Astrocyte of the spinal cord (primary cell): ENCODE measurements around the gene LPAR1.

Experiments used
- DNase-seq: peaks from one replicate; pipeline ENCODE4 v3.0.0; 2011; ENCODE audit warnings: low read depth, low spot score
- H3K4me3 ChIP-seq: 2 replicates; pipeline ENCODE4 v1.5.1; 2011; ENCODE audit warnings: low read depth, mild to moderate bottlenecking, low read length, moderate library complexity
- CTCF ChIP-seq: IDR thresholded peaks from 2 replicates; pipeline ENCODE4 v1.5.1; 2012; ENCODE audit warnings: low read depth, mild to moderate bottlenecking, low read length, inconsistent platforms
- in situ Hi-C: cut with HindIII; loops from 2 replicates; pipeline ENCODE4 v1.10.0; 2017; ENCODE audit warnings: low sequenced_read_pairs

Gene LPAR1

DNA sequence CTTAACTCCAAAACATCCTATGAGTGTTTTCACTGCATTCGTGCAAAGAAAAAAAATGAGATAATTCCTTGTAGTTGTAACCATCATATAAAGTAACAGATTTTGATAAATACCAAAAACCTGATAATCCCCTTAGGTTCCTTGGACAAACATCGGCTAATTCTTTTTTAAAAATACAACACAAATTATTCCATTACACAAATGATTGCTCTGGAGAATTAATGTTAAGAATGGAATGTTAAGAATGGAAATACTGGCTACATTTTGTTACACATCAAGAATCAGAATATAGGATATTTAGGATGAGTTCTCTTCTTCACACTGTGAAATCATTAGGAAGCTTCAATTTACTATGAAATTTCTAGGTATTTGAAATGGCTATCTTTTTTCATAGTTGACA is 139.4 kb downstream of the LPAR1 start:
- DNase-seq, result no peak
- no peak for TF ChIP-seq CTCF
- H3K4me3 ChIP-seq, result no peak overlapping the region
- in situ Hi-C loops, result no loop called here

GRCh38 chr9:110898358-110898757 is 139.9 kb downstream of the LPAR1 start:
- in situ Hi-C loops, result no loop called here
- no peak for TF ChIP-seq CTCF
- no peak for DNase-seq
- no peak overlapping the region for H3K4me3 ChIP-seq

DNA sequence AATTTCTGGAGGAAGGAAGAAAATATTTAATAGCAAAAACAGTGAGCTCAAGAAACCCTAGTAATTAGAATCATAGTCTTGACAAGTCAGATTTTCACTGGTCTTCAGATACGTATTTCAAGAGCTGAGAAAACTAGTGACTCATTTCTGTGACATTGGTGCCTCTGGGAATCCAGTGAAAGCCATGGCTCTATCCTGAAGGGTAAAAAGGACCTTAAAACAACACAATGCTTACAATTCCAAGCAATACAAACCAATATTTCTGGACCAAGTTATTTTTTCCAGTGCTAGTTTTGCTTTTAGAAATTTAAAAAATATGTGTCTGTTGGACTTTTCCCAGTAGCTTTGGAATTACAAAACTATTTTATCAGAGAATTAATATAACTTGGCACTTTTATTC is 140.3 kb downstream of the LPAR1 start:
- TF ChIP-seq CTCF, result no peak
- peak; percentile 30 for DNase-seq
- in situ Hi-C loops, result no loop called here
- H3K4me3 ChIP-seq, result no peak overlapping the region

DNA sequence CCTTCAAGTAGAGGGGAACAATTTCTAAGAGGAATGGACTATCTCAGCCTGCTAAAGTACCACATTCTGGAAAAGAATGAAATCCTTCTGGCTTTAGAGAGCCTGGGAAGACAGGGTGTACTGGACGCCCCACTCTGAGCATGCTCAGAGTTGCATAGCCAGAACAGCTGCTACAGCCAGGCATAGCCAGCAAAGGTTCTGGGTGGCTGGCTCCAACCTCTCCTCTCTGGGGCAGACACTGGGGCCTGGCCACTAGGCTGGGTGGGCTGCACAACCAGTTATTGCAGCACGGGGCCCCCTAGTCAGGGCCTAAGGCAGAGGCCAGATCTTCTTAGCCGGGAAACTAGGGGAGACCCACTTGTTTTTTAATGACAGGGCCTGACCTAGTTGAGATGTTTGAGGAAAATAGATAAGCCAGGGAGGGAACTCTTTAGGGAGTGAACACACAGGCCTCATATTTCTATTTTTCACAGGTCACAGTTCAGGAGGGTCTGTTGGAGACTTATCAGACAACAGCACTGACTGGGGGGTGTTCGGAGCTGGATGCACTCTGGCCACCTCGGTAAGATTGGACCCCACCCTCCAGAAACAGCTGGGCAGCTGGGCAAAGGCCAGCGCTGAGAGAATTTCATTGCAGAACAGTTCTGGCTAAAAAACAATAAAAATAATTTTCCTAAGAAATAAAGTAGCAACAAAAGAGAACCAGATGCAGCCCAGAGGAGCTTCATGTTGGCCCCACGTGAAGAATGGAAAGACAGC is 142.9 kb downstream of the LPAR1 start:
- in situ Hi-C loops, result no loop called here
- DNase-seq, result no peak
- no peak for TF ChIP-seq CTCF
- no peak overlapping the region for H3K4me3 ChIP-seq

DNA sequence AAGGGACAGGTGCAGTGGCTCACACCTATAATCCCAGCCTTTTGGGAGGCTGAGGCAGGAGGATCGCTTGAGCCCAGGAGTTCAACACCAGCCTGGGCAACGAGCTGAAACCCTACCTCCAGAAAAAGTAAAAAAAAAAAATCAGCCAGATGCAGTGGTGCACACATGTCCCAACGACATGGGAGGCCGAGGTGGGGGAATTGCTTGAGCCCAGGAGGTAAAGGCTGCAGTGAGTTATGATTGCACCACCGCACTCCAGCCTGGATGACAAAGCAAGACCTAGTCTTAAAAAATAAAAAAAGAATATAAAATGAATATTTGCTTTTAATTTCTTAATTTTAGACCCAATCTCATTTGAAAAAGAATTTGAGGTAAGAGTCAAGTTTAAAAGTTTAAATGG is 143.5 kb downstream of the LPAR1 start:
- no peak for DNase-seq
- TF ChIP-seq CTCF, result no peak
- in situ Hi-C loops, result no loop called here
- no peak overlapping the region for H3K4me3 ChIP-seq

DNA sequence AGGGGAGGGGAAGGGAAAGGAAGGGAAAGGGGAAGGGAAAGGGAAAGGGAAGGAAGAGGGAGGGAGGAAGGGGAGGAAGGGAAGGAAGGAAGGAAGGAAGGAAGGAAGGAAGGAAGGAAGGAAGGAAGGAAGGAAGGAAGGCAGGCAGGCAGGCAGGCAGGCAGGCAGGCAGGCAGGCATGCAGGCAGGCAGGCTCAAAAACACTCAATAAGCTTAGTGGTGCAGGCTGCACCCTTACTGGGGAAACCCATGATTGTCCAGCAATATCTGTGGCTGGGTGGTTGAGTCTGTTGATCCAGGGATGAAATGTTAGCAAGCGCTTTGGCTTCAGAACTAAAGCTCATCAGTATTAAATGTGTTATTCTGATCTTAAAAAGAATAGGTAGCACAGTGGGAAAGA is 145.6 kb downstream of the LPAR1 start:
- H3K4me3 ChIP-seq, result no peak overlapping the region
- DNase-seq, result no peak
- no peak for TF ChIP-seq CTCF
- in situ Hi-C loops, result no loop called here
